ENCODE measurements around the gene RHBDF1.

The RHBDF1 gene

GRCh38 chr16:112153-112840 is 39.9 kb upstream of the RHBDF1 start:
- Histone ChIP-seq H3K36me3 (peaks cover 92% of the 10 kb centered on the region), H3K4me1 (no peaks in the 10 kb centered on the region), H4K20me1 (peaks cover 27% of the 10 kb centered on the region), H3K4me3 (no peak overlapping the region), H3K9me3 (no peaks in the 10 kb centered on the region), H3K9ac (no peak overlapping the region), H3K27me3 (no peaks in the 10 kb centered on the region), H3K4me2 (no peak overlapping the region), H3K27ac (no peak overlapping the region)
- no peak for TF ChIP-seq Cebpa-rat (IDR thresholded peaks at IDR 0.05)

GRCh38 chr16:106623-107324 is 34.3 kb upstream of the RHBDF1 start:
- H3K4me3 ChIP-seq: no peak overlapping the region
- 0 out of 2 replicates have a peak, but pooled peaks cover 6% of the 10 kb centered on the region for H3K4me1 ChIP-seq
- peaks cover 10% of the 10 kb centered on the region for H4K20me1 ChIP-seq
- no peak for TF ChIP-seq Cebpa-rat (IDR thresholded peaks at IDR 0.05)
- H3K27ac ChIP-seq: no peak overlapping the region
- H3K36me3 ChIP-seq: peaks cover 91% of the 10 kb centered on the region
- H3K9me3 ChIP-seq: no peaks in the 10 kb centered on the region
- H3K27me3 ChIP-seq: no peaks in the 10 kb centered on the region
- no peak overlapping the region for H3K4me2 ChIP-seq
- no peak overlapping the region for H3K9ac ChIP-seq

GRCh38 chr16:105521-105920 is 33.1 kb upstream of the RHBDF1 start:
- Histone ChIP-seq H3K36me3 (peaks cover 90% of the 10 kb centered on the region), H3K9ac (no peak overlapping the region)

GRCh38 chr16:104928-105327 is 32.5 kb upstream of the RHBDF1 start:
- no peak overlapping the region for H3K4me2 ChIP-seq
- H3K27ac ChIP-seq: no peak overlapping the region
- H3K9ac ChIP-seq: peak overlapping the region; percentile 4; the same call in 1 of the 2 replicates
- H4K20me1 ChIP-seq: peaks cover 12% of the 10 kb centered on the region; the same call in 1 of the 2 replicates
- TF ChIP-seq Cebpa-rat (IDR thresholded peaks at IDR 0.05): no peak
- H3K4me1 ChIP-seq: 0 out of 2 replicates have a peak, but pooled peaks cover 6% of the 10 kb centered on the region
- no peaks in the 10 kb centered on the region for H3K27me3 ChIP-seq
- H3K4me3 ChIP-seq: no peak overlapping the region
- H3K36me3 ChIP-seq: peaks cover 84% of the 10 kb centered on the region
- H3K9me3 ChIP-seq: no peaks in the 10 kb centered on the region

More at GRCh38 chr16:105521-105920, 33.1 kb upstream of the RHBDF1 start:
- Histone ChIP-seq H3K27me3 (no peaks in the 10 kb centered on the region), H3K4me1 (0 out of 2 replicates have a peak, but pooled peaks cover 6% of the 10 kb centered on the region), H3K27ac (no peak overlapping the region), H3K4me3 (no peak overlapping the region), H4K20me1 (peaks cover 12% of the 10 kb centered on the region; the same call in 1 of the 2 replicates), H3K9me3 (no peaks in the 10 kb centered on the region), H3K4me2 (no peak overlapping the region)
- TF ChIP-seq Cebpa-rat (IDR thresholded peaks at IDR 0.05): no peak

GRCh38 chr16:104355-104754 is 31.9 kb upstream of the RHBDF1 start:
- H4K20me1 ChIP-seq: peaks cover 12% of the 10 kb centered on the region; the same call in 1 of the 2 replicates
- no peak overlapping the region for H3K9ac ChIP-seq
- H3K27me3 ChIP-seq: no peaks in the 10 kb centered on the region
- 0 out of 2 replicates have a peak, but pooled peaks cover 6% of the 10 kb centered on the region for H3K4me1 ChIP-seq
- H3K27ac ChIP-seq: no peak overlapping the region
- H3K4me3 ChIP-seq: no peak overlapping the region
- H3K36me3 ChIP-seq: peaks cover 80% of the 10 kb centered on the region
- H3K9me3 ChIP-seq: no peaks in the 10 kb centered on the region
- H3K4me2 ChIP-seq: no peak overlapping the region
- no peak for TF ChIP-seq Cebpa-rat (IDR thresholded peaks at IDR 0.05)

- Histone ChIP-seq H3K9me3 (no peaks in the 10 kb centered on the region), H4K20me1 (peaks cover 27% of the 10 kb centered on the region), H3K27me3 (no peaks in the 10 kb centered on the region), H3K4me1 (peaks cover 14% of the 10 kb centered on the region; the same call in 1 of the 2 replicates), H3K4me2 (no peak overlapping the region), H3K27ac (no peak overlapping the region), H3K4me3 (no peak overlapping the region), H3K36me3 (peaks cover 85% of the 10 kb centered on the region), H3K9ac (no peak overlapping the region)
- TF ChIP-seq Cebpa-rat (IDR thresholded peaks at IDR 0.05): no peak
Observed at GRCh38 chr16:102060-102855, 29.8 kb upstream of the RHBDF1 start.

- Histone ChIP-seq H3K9me3 (no peaks in the 10 kb centered on the region), H3K4me3 (no peak overlapping the region), H3K4me2 (no peak overlapping the region), H3K27me3 (no peaks in the 10 kb centered on the region), H3K27ac (no peak overlapping the region), H4K20me1 (peaks cover 31% of the 10 kb centered on the region), H3K9ac (no peak overlapping the region), H3K4me1 (peaks cover 17% of the 10 kb centered on the region; the same call in 1 of the 2 replicates), H3K36me3 (peaks cover 83% of the 10 kb centered on the region)
- no peak for TF ChIP-seq Cebpa-rat (IDR thresholded peaks at IDR 0.05)
Observed at GRCh38 chr16:101586-101985, 29.2 kb upstream of the RHBDF1 start.

GRCh38 chr16:100989-101388 is 28.6 kb upstream of the RHBDF1 start:
- no peak overlapping the region for H3K4me2 ChIP-seq
- no peaks in the 10 kb centered on the region for H3K27me3 ChIP-seq
- peaks cover 33% of the 10 kb centered on the region for H4K20me1 ChIP-seq
- no peak overlapping the region for H3K27ac ChIP-seq
- no peak for TF ChIP-seq Cebpa-rat (IDR thresholded peaks at IDR 0.05)
- H3K9ac ChIP-seq: no peak overlapping the region
- peaks cover 17% of the 10 kb centered on the region; the same call in 1 of the 2 replicates for H3K4me1 ChIP-seq
- H3K4me3 ChIP-seq: no peak overlapping the region
- H3K9me3 ChIP-seq: no peaks in the 10 kb centered on the region
- H3K36me3 ChIP-seq: peaks cover 82% of the 10 kb centered on the region

GRCh38 chr16:97822-98221 is 25.4 kb upstream of the RHBDF1 start:
- H3K27ac ChIP-seq: no peak overlapping the region
- no peak overlapping the region for H3K9ac ChIP-seq
- peaks cover 74% of the 10 kb centered on the region for H3K36me3 ChIP-seq
- no peaks in the 10 kb centered on the region for H3K27me3 ChIP-seq
- peaks cover 33% of the 10 kb centered on the region for H4K20me1 ChIP-seq
- H3K4me2 ChIP-seq: no peak overlapping the region
- H3K4me3 ChIP-seq: no peak overlapping the region
- TF ChIP-seq Cebpa-rat (IDR thresholded peaks at IDR 0.05): no peak
- H3K4me1 ChIP-seq: peaks cover 17% of the 10 kb centered on the region; the same call in 1 of the 2 replicates
- no peaks in the 10 kb centered on the region for H3K9me3 ChIP-seq

All from BLaER1 (cell line).